Suprapubic skin (tissue), 3 donors: ENCODE measurements around the gene RNGTT.

Experiments used
- CTCF ChIP-seq, 2 donors: fragments of 200-600 bp in 1 of 2; fragments of 450-650 bp in 1 of 2; sonication (generic) in 1 of 2; IDR thresholded peaks; one replicate each; pipeline ENCODE4 v1.5.1; 2016 to 2019; ENCODE audit warnings: antibody characterized with exemption in 2 of 2, mild to moderate bottlenecking in 1 of 2, moderate library complexity in 1 of 2
- POLR2A ChIP-seq, 2 donors: fragments of 450-650 bp; IDR thresholded peaks; one replicate each; pipeline ENCODE4 v1.6.1; 2017; ENCODE audit warnings: antibody characterized with exemption in 2 of 2, mild to moderate bottlenecking in 2 of 2, moderate library complexity in 2 of 2

- TF ChIP-seq CTCF (IDR thresholded peaks at IDR 0.05) (no peak), POLR2A (IDR thresholded peaks at IDR 0.05) (no peak)
These were observed 25.8 kb upstream of the RNGTT start for GRCh38 chr6:88989215-88989614.
